Right lobe of liver (tissue), 6 donors: ENCODE measurements around the gene CGB5. TPM values are rescaled to one million over a fixed set of nuclear protein-coding genes. Genes with fewer than 3 reads are reported as not detected.
"Not testable (repeated sequence)": the region's sequence is repeated elsewhere in the genome, so short reads cannot be mapped to it uniquely, and the experiment has no call there.

Experiments
- ATAC-seq, 4 donors: fragments of 200-7000 bp; cut with Tn5 transposase; one replicate each; pipeline ENCODE4 v1.9.1; 2020; ENCODE audit warnings: mild to moderate bottlenecking in 4 of 4, moderate library complexity in 4 of 4
- DNase-seq, 3 donors: peaks; one replicate each; pipeline ENCODE4 v3.0.0-alpha.2; 2020
- H3K27ac ChIP-seq, 3 donors: fragments of 200-600 bp; one replicate each; pipeline ENCODE4 v1.8.0; 2022
- H3K27me3 ChIP-seq, 2 donors: fragments of 200-600 bp; one replicate each; pipeline ENCODE4 v1.8.0; 2022
- H3K36me3 ChIP-seq, 4 donors: fragments of 200-600 bp; sonication (generic) in 1 of 4; one replicate each; pipeline versions ENCODE4 v1.5.1 to v1.8.0; 2017 to 2022; ENCODE audit warnings: control low read depth in 1 of 4
- H3K4me1 ChIP-seq, 4 donors: fragments of 200-600 bp; sonication (generic) in 1 of 4; one replicate each; pipeline versions ENCODE4 v1.5.1 to v1.8.0; 2017 to 2022; ENCODE audit warnings: control low read depth in 1 of 4
- H3K4me3 ChIP-seq, 3 donors: fragments of 200-600 bp; one replicate each; pipeline ENCODE4 v1.8.0; 2022
- H3K9me3 ChIP-seq, 4 donors: fragments of 200-600 bp; sonication (generic) in 1 of 4; one replicate each; pipeline versions ENCODE4 v1.5.1 to v1.8.0; 2017 to 2022; ENCODE audit warnings: control low read depth in 1 of 4
- CTCF ChIP-seq, 4 donors: fragments of 200-600 bp in 3 of 4; fragments of 450-650 bp in 1 of 4; IDR thresholded peaks; one replicate each; pipeline versions ENCODE4 v1.5.1 to v1.8.0; 2016 to 2022; ENCODE audit warnings: antibody characterized with exemption in 4 of 4, mild to moderate bottlenecking in 2 of 4
- POLR2A ChIP-seq: fragments of 450-650 bp; IDR thresholded peaks from one replicate; pipeline ENCODE4 v1.6.1; 2017; ENCODE audit warnings: antibody characterized with exemption, mild to moderate bottlenecking
- WGBS: methylation state at CpG from one replicate; pipeline ENCODE4 v1.1.6; 2018; ENCODE audit warnings: low coverage, low lambda C conversion rate; ENCODE audit not compliant: insufficient coverage; ENCODE audit errors: missing lambda C conversion rate; 5-methylcytosine and 5-hydroxymethylcytosine counted together
- intact Hi-C, 2 donors: fragments of 100-400 bp; cut with DNase I; formaldehyde crosslinking; loops; one replicate each; pipeline versions ENCODE4 v1.11.2 to v1.14.1; 2022
- total RNA-seq, 6 experiments: library from RNA; depleted of rRNA in 2 of 6; stranded (reverse); fragments of >200 nt in 2 of 6; fragmentation: NEBNext Ultra II Directional in 3 of 6; extraction: Animal tissue kit (Norgen Biotek cat#: 25700) in 3 of 6; gene quantifications; one replicate each; pipeline versions ENCODE4 v1.1.0 to v1.2.4, GENCODE V29; 2016 to 2023
- donor health status: DM: no; HTN: yes; CAD: no.
- donor health status: DM: no; HTN: no; CAD: no.
- donor health status: DM: no; HTN: no; CAD: no.
- donor health status: DM: no; HTN: yes; CAD: no.
- donor health status: DM: no; HTN: yes; CAD: no.

The CGB5 gene
- total RNA-seq, 6 experiments from 2014 or later = not detected

DNA sequence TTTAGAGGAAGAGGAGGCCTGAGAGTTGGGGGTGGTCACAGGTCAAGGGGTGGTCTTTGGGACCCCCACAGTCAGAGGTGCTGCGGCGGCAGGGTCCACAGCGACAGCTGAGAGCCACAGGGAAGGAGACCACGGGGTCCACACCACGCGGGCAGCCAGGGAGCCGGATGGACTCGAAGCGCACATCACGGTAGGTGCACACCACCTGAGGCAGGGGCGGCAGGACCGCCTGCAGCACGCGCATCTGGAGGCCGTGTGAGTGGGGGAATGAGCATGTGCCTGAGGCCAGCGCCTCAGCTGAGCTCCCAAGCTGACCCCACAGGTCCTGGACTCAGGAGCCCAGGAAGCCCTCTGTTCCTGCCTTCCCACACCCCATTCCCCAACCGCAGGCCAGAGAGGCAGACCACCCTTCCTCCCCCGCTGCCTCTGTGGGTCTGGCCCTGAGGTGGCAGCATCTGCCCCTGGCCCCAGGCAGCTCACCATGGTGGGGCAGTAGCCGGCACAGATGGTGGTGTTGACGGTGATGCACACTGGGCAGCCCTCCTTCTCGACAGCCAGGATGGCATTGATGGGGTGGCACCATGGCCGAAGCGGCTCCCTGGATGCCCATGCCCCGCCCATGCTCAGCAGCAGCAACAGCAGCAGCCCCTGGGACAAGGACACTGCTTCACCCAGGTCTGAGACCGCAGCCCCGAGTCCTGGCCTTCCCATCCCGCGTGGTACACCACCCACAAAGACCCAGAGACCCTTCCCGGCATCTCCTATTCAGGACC lies 27.4 kb upstream of the CGB5 start:
- Histone ChIP-seq H3K27me3 (no peaks in the 10 kb centered on the region), H3K36me3 (peaks cover 0 to 5% (median under 1%) of the 10 kb centered on the region in 4 donors), H3K4me1 (peaks cover 0 to 18% (median 0%) of the 10 kb centered on the region in 4 donors), H3K27ac (no peak overlapping the region), H3K9me3 (no peaks in the 10 kb centered on the region), H3K4me3 (no peak overlapping the region)
- ATAC-seq (no peak), DNase-seq (no peak)
- TF ChIP-seq POLR2A (no peak), CTCF (IDR thresholded peaks at IDR 0.05) (no peak)
- 80% methylated on average over 3 of the region's 29 CpGs for WGBS
- intact Hi-C loops = no loop called here

- no peaks in the 10 kb centered on the region for H3K27me3 ChIP-seq
- no peak for ATAC-seq
- no peaks in the 10 kb centered on the region for H3K9me3 ChIP-seq
- TF ChIP-seq CTCF (IDR thresholded peaks at IDR 0.05) = no peak
- TF ChIP-seq POLR2A = no peak
- no peak within 1 kb of the TSS for H3K27ac ChIP-seq
- peak within 1 kb of the TSS; percentile 30 to 39 (median 36) for H3K4me3 ChIP-seq
- H3K36me3 ChIP-seq = peaks cover 0 to 4% (median under 1%) of the 10 kb centered on the region in 4 donors
- DNase-seq = no peak
- peaks cover 0 to 18% (median 0%) of the 10 kb centered on the region in 4 donors for H3K4me1 ChIP-seq
- intact Hi-C loops = no loop called here
- 50% methylated on average over 5 of the region's 17 CpGs for WGBS
Observed at GRCh38 chr19:49017041-49017665, 26.5 kb upstream of the CGB5 start, which contains the start of gene LHB. TSS of gene LHB (minus strand) at chr19:49017091. CDS start at chr19:49017081, 10 bp downstream.

DNA sequence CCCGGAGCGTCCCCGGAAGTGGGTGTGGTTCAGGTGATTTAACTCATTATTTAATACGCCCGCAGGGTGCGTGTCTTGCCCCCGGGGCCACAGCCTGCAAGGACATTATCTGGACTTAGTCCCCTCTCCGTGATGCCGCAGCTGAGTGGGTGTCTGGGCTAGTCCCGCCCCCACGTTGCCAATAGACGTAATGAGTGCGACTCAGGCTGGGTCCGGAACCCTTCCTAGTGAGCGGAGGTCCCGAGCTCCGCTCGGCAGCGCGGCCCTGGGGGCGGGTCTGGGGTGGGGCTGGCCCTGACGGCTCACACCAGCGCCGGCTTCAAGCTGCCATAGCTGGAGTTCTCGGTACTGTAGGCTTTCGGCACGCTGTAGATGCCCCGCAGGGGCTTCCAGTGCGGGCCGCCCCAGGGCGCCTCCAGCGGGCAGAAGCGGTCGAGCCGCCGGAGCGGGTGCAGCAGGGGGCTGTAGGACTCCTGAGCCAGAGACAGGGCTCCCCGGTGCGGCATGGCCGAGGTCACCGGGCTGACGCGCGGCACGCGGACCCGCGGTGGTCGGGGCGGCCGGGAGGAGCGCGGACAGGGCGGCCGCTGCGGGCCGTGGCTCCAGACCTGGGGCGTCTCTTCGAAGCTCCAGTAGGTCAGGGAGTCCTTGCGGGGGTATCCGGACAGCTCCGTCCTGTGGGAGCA lies 25.8 kb upstream of the CGB5 start:
- TF ChIP-seq POLR2A (no peak), CTCF (IDR thresholded peaks at IDR 0.05) (peak; percentile 32 to 46 (median 39))
- Histone ChIP-seq H3K4me3 (peak overlapping the region; percentile 30 to 39 (median 36)), H3K27ac (no peak overlapping the region), H3K27me3 (no peaks in the 10 kb centered on the region), H3K4me1 (peaks cover 0 to 18% (median 0%) of the 10 kb centered on the region in 4 donors), H3K9me3 (no peaks in the 10 kb centered on the region), H3K36me3 (peaks cover 0 to 4% (median under 1%) of the 10 kb centered on the region in 4 donors)
- intact Hi-C loops = no loop called here
- ATAC-seq = peak; percentile 51 to 64 (median 56)
- peak in 1 of 3 donors; percentile 57 for DNase-seq
- WGBS = under 1% methylated on average over 35 of the region's 62 CpGs

DNA sequence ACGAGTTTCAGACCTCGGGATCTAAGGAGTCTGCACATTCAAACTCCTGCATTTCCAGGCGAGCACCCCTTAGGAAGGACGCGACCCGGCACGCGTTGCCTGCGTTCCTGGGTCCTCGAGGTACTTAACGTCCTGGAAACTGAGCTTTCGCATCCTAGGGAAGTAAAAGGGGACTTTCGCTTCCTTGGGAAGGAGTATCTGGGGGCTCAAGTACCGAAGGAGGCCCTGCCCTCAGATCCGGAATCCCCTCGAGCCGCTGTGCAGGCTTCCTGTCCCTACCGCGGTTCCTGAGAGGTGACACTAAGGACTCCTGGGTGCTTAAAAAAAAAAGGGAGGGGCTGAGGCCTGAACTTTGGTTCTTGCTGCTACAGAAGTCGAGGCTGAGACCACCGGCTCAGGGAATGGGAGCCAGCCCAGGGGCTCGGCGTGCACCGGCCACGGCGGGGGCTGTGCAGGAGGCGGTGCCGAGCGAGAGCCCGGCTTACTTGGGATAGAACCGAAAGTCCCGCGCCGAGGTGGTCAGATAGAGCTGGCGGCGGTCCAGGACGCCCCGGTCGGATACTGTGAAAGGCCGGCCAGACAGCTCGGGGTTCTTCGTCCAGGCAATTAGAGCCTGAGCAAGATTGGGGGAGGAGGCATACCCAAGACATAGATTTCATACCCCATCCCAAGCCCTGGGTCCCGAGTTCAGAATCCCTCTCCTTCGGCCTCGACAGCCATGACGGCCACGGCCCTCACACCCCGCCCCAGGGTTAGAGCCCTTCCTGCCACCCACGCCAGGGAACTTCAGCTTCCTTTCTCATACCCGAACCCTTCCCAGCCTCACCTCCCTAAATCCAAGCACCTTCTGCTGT lies 25.0 kb upstream of the CGB5 start:
- H3K36me3 ChIP-seq, DNase-seq, H3K27me3 ChIP-seq, H3K9me3 ChIP-seq, intact Hi-C loops, H3K27ac ChIP-seq: not testable (repeated sequence)
- peak overlapping the region; percentile 29 to 39 (median 36) for H3K4me3 ChIP-seq
- peak; percentile 6 to 41 (median 18) for ATAC-seq
- peaks cover 0 to 18% (median 0%) of the 10 kb centered on the region in 4 donors for H3K4me1 ChIP-seq
- 8% methylated on average over 8 of the region's 50 CpGs for WGBS
